HS-5 (cell line): ENCODE measurements around the gene AGBL1.

Experiments used
- DNase-seq: peaks from one replicate; pipeline ENCODE4 v3.0.0-alpha.2; 2012; ENCODE audit warnings: low read depth

AGBL1 gene

GRCh38 chr15:86079508-86080266 lies at the start of gene AGBL1:
Gene AGBL1 (plus strand): TSS chr15:86079871.
- no peak for DNase-seq

DNA sequence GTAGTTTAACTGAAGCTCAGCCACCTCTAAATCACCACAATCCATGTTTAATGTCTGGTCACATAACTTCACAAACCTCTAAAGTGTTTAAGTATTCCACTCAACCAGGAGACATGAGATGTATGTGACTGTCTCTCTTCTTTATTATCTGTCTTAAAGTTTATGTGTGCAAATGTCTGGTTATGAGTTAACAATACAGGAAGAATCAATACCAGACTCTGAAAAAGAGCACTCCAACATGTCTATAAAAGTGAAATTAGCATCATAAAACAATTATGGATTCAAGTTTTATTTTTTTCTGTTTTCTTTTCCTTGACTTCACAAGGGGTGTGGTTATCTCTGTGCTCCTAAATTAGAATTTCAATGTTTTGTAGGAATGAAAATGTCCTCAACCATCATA lies 44.8 kb upstream of the AGBL1 start:
- no peak for DNase-seq

DNA sequence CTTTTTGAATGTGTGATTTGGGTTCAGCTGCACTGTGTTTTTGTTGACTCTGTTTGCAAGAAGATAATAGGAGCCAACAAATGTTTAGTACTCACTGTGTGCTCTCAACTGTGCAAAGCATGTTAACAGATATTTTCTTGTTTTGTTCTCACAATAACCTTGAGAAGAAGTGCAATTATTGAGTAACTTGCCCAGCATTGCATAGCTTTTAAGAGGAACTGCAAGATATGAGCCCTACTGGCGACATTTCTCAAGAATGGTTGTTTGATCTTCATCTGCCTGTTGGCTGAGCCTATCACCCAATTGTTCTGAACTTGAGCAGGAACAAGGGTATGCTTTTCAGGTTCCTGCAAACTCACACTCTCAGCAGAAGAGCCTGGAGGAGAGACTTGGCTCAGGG lies 43.4 kb upstream of the AGBL1 start:
- no peak for DNase-seq

GRCh38 chr15:86038491-86038890 lies 41.2 kb upstream of the AGBL1 start:
- no peak for DNase-seq

- no peak for DNase-seq
Observed at GRCh38 chr15:86040356-86041033, 39.2 kb upstream of the AGBL1 start.

DNA sequence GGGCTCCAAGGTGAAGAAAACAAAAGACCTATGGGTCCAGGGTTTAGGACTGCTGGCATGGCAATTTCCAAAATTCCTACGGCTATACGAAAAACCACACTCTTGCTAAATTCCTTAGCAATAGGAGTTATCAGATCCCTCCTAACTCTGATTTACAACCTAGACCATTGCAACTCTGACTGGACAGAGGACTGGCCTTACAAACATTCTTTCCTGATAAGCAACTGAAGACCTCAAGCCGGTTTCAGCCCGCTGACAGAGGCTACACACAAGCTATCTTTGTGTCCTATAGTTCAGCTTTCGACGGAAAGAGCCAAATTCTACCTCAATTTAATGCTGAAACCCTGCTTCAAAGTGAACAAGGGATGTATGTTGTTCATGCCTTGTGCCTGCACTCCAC lies 38.3 kb upstream of the AGBL1 start:
- no peak for DNase-seq

DNA sequence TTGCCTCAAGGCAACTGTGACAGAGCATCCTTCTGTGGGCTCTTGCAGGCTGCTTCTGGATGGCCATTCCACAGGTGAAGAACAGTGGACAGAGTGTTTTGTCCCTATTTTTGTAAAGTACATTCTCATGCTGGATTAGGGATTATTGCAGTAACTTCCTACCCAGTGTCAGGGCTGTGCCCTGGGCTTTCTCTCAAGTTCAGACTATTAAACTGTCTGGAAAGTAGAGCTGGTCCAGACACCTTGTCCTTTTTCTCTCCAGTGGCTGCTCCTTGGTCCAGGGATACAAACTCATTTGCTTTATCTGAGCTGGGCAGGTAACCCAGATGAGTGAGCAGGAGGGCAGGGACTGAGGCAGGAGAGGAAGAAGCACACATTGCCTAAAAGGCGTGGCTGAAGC lies 37.4 kb upstream of the AGBL1 start:
- no peak for DNase-seq

GRCh38 chr15:86044981-86045380 lies 34.7 kb upstream of the AGBL1 start:
- no peak for DNase-seq

DNA sequence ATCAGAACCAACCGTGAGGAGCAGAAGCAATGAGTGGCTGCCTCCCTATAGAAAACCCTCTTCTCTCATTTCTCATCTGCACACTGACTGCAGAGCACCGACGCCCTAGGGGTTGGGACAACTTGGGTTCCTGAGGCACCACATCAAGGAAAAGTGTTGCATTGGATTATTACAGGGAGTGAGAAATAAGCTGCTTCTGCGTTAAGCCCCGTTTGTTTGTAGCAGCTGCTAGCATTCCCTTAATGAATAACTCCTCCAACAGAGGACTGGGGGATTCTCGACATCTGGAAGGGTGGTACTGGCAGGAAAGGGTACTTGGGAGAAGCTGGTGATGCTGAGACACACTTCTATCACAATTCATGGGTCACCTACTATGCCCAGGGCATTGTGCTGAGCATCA lies 25.3 kb upstream of the AGBL1 start:
- no peak for DNase-seq

DNA sequence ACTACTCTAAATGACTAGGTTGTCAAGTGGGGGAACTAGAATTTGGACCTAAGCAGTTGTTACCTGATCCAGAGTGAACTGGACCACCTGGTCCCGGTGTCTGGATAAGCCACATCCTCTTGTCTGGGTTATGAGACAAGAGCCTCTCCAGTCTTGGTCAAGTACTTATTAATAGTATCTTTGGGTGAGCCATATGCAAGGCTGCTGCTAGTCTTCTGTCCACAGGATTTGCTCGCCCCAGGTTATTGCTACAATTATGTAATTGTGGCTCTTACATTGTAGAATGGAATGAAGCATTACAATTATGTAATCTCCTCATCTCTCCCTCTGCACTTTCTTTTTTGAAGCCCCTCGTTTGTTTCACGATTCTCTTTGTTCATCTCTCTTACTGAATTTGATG lies 24.0 kb upstream of the AGBL1 start:
- DNase-seq = no peak

- no peak for DNase-seq
Observed at GRCh38 chr15:86059851-86060250, 19.8 kb upstream of the AGBL1 start.

GRCh38 chr15:86060674-86061073 lies 19.0 kb upstream of the AGBL1 start:
- no peak for DNase-seq

DNA sequence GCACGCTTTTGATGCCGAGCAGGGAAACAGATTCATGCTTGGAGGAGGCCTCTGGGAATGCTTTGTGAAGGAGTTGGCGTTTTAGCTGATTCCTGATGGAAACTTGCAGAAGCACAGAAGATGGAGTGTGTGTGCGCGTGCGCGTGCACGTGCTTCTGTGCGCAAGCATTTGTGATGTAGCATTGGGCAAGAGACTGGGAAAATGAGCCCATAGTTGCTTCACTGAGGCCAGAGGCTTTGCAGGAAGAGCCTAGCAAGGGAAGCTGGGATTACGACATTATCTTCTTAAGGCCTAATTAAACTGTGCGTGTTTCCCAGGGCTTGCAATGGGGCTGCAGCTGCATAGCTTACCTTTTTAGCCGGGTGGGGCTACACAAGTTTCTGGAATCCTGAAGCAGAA lies 18.1 kb upstream of the AGBL1 start:
- no peak for DNase-seq

GRCh38 chr15:86062646-86063243 lies 16.9 kb upstream of the AGBL1 start:
- no peak for DNase-seq

DNA sequence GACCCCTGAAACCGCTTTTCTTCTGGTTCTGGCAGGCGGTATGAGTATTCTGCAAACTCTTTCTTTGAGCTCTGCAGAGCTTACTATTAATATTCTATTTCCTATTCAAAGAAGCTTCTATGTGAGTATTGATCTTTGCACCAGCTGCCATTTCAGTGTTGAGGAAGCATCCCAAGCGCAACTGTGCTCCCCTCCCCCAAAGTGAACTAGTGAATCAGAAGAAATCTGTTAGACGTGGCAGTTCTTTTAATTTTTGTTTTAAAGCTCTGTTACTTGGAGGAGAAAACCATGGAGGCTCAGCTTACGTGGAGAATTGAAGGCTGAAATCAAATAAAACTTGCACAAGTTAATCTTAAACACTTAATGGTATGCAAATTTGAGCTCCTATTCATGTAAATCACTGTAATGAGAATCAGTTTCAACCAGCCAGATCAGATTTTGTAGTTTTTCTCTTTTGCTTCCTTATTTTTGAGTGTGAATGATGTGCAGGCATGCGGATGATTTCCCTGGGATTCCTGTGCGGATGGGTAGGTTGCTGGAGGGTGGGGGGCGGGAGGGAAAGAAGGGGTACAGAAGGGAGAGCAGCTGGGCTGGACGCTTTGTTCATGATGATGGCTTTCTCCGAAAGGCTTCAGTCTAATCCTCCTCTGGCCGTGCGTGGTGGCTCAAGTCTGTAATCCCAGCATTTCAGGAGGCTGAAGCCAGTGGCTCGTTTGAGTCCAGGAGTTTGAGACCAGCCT lies 16.1 kb upstream of the AGBL1 start:
- no peak for DNase-seq

GRCh38 chr15:86064326-86064725 lies 15.3 kb upstream of the AGBL1 start:
- DNase-seq = no peak

- DNase-seq = no peak
Observed at GRCh38 chr15:86066174-86066834, 13.4 kb upstream of the AGBL1 start.

DNA sequence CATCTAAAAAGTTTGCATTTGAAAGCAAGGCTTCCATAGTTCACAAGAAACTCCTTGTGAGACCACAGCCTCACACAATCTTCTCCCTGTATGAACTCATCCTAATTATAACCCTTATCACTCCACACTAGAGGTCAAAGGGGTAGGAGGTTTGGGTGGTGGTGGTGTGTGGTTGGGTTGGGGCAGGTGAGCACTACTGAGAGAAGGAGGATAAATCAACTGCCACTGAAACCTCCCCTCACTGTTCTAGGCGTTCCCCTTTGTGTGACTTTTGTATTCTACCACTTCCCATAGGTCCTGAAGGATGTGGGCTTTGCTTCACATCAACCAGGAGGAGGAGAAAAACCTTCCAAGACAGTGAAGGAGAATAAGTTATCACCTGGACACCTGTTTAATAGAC lies 6.4 kb upstream of the AGBL1 start:
- no peak for DNase-seq

DNA sequence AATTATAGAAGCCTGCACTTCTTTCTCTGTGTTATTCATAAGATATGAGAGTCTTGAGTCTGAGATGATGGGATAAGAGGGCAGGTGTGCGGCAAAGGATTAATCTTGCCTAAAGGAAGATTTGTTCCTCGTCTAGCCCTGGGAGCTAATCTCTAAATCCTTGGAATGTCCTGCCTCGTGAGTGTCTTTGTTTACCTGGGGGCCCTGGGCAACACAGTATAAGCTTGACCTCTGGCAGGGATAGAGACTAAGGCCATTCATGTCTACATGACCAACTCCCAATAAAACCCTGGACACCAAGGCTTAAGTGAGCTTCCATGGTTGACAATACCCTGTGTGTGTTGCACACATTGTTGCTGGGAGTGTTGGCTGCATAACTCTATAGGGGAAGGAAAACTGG lies 3.2 kb upstream of the AGBL1 start:
- no peak for DNase-seq

DNA sequence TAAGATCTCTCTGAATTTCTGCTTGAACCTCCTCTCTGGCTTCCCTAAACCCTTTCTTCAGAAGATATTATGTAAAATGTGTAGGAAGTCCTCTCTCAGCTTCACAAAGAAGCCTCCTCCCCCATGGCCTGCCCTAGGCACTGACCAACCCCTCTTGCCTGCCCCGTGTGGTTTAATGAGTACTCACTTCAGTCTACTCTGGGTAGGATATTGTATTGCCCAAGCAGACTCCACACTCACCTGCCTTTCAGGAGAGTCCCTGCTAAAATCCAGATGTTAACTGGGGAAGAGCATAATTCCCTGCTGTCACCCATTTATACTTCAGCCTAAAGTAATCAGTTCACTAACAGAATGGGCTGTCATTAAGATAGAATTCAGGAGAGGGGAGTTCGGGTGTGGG lies 2.6 kb upstream of the AGBL1 start:
- DNase-seq = no peak

- no peak for DNase-seq
Observed at GRCh38 chr15:86080302-86080701, 631 bp downstream of the AGBL1 start.
